ENCODE measurements around the gene FOXS1. TPM values are rescaled to one million over a fixed set of nuclear protein-coding genes. Genes with fewer than 3 reads are reported as not detected.
"Not testable (repeated sequence)": the region's sequence is repeated elsewhere in the genome, so short reads cannot be mapped to it uniquely, and the experiment has no call there.

The FOXS1 gene
- total RNA-seq, 1 donor from 2014 or later: not detected

GRCh38 chr20:31830406-31830981, 14.9 kb downstream of the FOXS1 start:
- no peak overlapping the region for H3K4me3 ChIP-seq (ENCODE audit: low read depth, low read length)
- no peak for DNase-seq (ENCODE audit: low read depth)
- TF ChIP-seq CTCF (conservative IDR thresholded peaks at IDR 0.05; ENCODE audit: low read depth, low read length): no peak

GRCh38 chr20:31829731-31830130, 15.7 kb downstream of the FOXS1 start:
- DNase-seq (ENCODE audit: low read depth): no peak

GRCh38 chr20:31828016-31828415, 17.4 kb downstream of the FOXS1 start:
- H3K4me3 ChIP-seq (ENCODE audit: low read depth, low read length); DNase-seq (ENCODE audit: low read depth): not testable (repeated sequence)

More at GRCh38 chr20:31829731-31830130, 15.7 kb downstream of the FOXS1 start:
- TF ChIP-seq CTCF (conservative IDR thresholded peaks at IDR 0.05; ENCODE audit: low read depth, low read length): no peak
- no peak overlapping the region for H3K4me3 ChIP-seq (ENCODE audit: low read depth, low read length)

- no peak overlapping the region for H3K4me3 ChIP-seq (ENCODE audit: low read depth, low read length)
- no peak for DNase-seq (ENCODE audit: low read depth)
- TF ChIP-seq CTCF (conservative IDR thresholded peaks at IDR 0.05; ENCODE audit: low read depth, low read length): no peak
Measured at GRCh38 chr20:31827059-31827458, 18.3 kb downstream of the FOXS1 start.

GRCh38 chr20:31826074-31826473, 19.3 kb downstream of the FOXS1 start:
- no peak for TF ChIP-seq CTCF (conservative IDR thresholded peaks at IDR 0.05; ENCODE audit: low read depth, low read length)
- no peak overlapping the region for H3K4me3 ChIP-seq (ENCODE audit: low read depth, low read length)
- no peak for DNase-seq (ENCODE audit: low read depth)

- no peak for TF ChIP-seq CTCF (conservative IDR thresholded peaks at IDR 0.05; ENCODE audit: low read depth, low read length)
Measured at GRCh38 chr20:31824554-31825313, 20.7 kb downstream of the FOXS1 start.

GRCh38 chr20:31824125-31824485, 21.3 kb downstream of the FOXS1 start:
- no peak for TF ChIP-seq CTCF (conservative IDR thresholded peaks at IDR 0.05; ENCODE audit: low read depth, low read length)
- H3K4me3 ChIP-seq (ENCODE audit: low read depth, low read length): no peak overlapping the region
- no peak for DNase-seq (ENCODE audit: low read depth)

More at GRCh38 chr20:31824554-31825313, 20.7 kb downstream of the FOXS1 start:
- no peak overlapping the region for H3K4me3 ChIP-seq (ENCODE audit: low read depth, low read length)
- no peak for DNase-seq (ENCODE audit: low read depth)
